Measurements from ENCODE around the gene ARHGEF19. TPM values are rescaled to one million over a fixed set of nuclear protein-coding genes. Genes with fewer than 3 reads are reported as not detected.

Gene ARHGEF19
- total and polyA plus RNA-seq, 9 of the 15 experiments (the other 6 are each of a cell fraction or from before 2014, with no cell fraction given) = 0.73 to 21.0 (median 5.2) TPM

GRCh38 chr1:16206547-16207317, 5.7 kb downstream of the ARHGEF19 start (continued):
- TF ChIP-seq CUX1 (CRISPR knock-in tag; IDR thresholded peaks at IDR 0.05) = no peak
- no peak for TF ChIP-seq ZNF146 (CRISPR knock-in tag; IDR thresholded peaks at IDR 0.05; ENCODE audit: unreplicated experiment)
- peak; percentile 78; the same call in 1 of the 2 replicates for TF ChIP-seq PHF21A (IDR thresholded peaks at IDR 0.05; ENCODE audit: borderline replicate concordance, low read depth)
- no peak for TF ChIP-seq RHOXF2B (CRISPR knock-in tag; conservative IDR thresholded peaks at IDR 0.05)
- no peak for TF ChIP-seq IFI16 (CRISPR knock-in tag; IDR thresholded peaks at IDR 0.05)
- peak; percentile 41; the same call in 1 of the 2 replicates for TF ChIP-seq MBD2 (IDR thresholded peaks at IDR 0.05; ENCODE audit: borderline replicate concordance, low read depth)
- TF ChIP-seq ZNF282 (CRISPR knock-in tag; IDR thresholded peaks at IDR 0.05) = no peak
- no peak for TF ChIP-seq ZNF444 (CRISPR knock-in tag; IDR thresholded peaks at IDR 0.05)
- no peak for TF ChIP-seq ZNF398 (CRISPR knock-in tag; IDR thresholded peaks at IDR 0.05)
- no peak for TF ChIP-seq HLTF (IDR thresholded peaks at IDR 0.05)
- no peak; the same call in 1 of the 2 replicates for TF ChIP-seq ZNF121 (CRISPR knock-in tag; conservative IDR thresholded peaks at IDR 0.05)
- no peak for TF ChIP-seq XRCC3 (IDR thresholded peaks at IDR 0.05)
- TF ChIP-seq ZNF224 (CRISPR knock-in tag; IDR thresholded peaks at IDR 0.05) = no peak
- TF ChIP-seq SRSF7 (optimal IDR thresholded peaks at IDR 0.05; ENCODE audit: low read depth, low read length) = no peak
- peak; percentile 68; the same call in 1 of the 2 replicates for TF ChIP-seq STAT6 (CRISPR knock-in tag; IDR thresholded peaks at IDR 0.05)
- TF ChIP-seq MTF1 (CRISPR knock-in tag; IDR thresholded peaks at IDR 0.05; ENCODE audit: borderline replicate concordance) = no peak

Data from K562 (cell line).